H9 (cell line): ENCODE results near the gene GALNT17. TPM values are rescaled to one million over a fixed set of nuclear protein-coding genes. Genes with fewer than 3 reads are reported as not detected.

Experiments
- DNase-seq: peaks from one replicate; pipeline ENCODE4 v3.0.0-alpha.2; 2017
- H2AFZ ChIP-seq: one replicate; pipeline ENCODE4 v1.6.1; 2013; ENCODE audit warnings: mild to moderate bottlenecking, low read length, control low read depth, moderate library complexity
- H2AK5ac ChIP-seq: 2 replicates; pipeline ENCODE4 v1.6.1; 2013; ENCODE audit warnings: low read length, control low read depth, mixed read lengths; ENCODE audit not compliant: insufficient read length
- H2BK120ac ChIP-seq: one replicate; pipeline ENCODE4 v1.6.1; 2013; ENCODE audit warnings: low read depth, mild to moderate bottlenecking, low read length, control low read depth, inconsistent platforms; ENCODE audit not compliant: poor library complexity, severe bottlenecking
- H2BK12ac ChIP-seq: 2 replicates; pipeline ENCODE4 v1.6.1; 2013; ENCODE audit warnings: low read length, control low read depth, mixed read lengths, low read depth; ENCODE audit not compliant: insufficient read length
- H2BK15ac ChIP-seq: 2 replicates; pipeline ENCODE4 v1.6.1; 2013; ENCODE audit warnings: low read depth, low read length, control low read depth
- H2BK20ac ChIP-seq: one replicate; pipeline ENCODE4 v1.6.1; 2013; ENCODE audit warnings: low read depth, mild to moderate bottlenecking, low read length, control low read depth, inconsistent platforms; ENCODE audit not compliant: poor library complexity, severe bottlenecking
- H2BK5ac ChIP-seq: 2 replicates; pipeline ENCODE4 v1.6.1; 2013; ENCODE audit warnings: low read length, control low read depth, mixed read lengths; ENCODE audit not compliant: insufficient read length
- H3K14ac ChIP-seq: 2 replicates; pipeline ENCODE4 v1.6.1; 2013; ENCODE audit warnings: low read length, control low read depth; ENCODE audit not compliant: insufficient read depth
- H3K18ac ChIP-seq: 2 replicates; pipeline ENCODE4 v1.6.1; 2013; ENCODE audit warnings: low read depth, mild to moderate bottlenecking, mixed read lengths, low read length, control low read depth; ENCODE audit not compliant: insufficient read length
- H3K23ac ChIP-seq: 2 replicates; pipeline ENCODE4 v1.6.1; 2013; ENCODE audit warnings: low read length, control low read depth, mixed read lengths, low read depth; ENCODE audit not compliant: insufficient read length
- H3K23me2 ChIP-seq: 2 replicates; pipeline ENCODE4 v1.6.1; 2013; ENCODE audit warnings: low read depth, mild to moderate bottlenecking, mixed read lengths, low read length, control low read depth; ENCODE audit not compliant: insufficient read length, poor library complexity, severe bottlenecking
- H3K27ac ChIP-seq: 2 replicates; pipeline ENCODE4 v1.5.1; 2013; ENCODE audit warnings: low read length, control low read depth, mixed read lengths, low read depth; ENCODE audit not compliant: insufficient read length
- H3K27me3 ChIP-seq: 2 replicates; pipeline ENCODE4 v1.6.1; 2013; ENCODE audit warnings: low read length, control low read depth, inconsistent platforms; ENCODE audit not compliant: insufficient read depth
- H3K4ac ChIP-seq: 2 replicates; pipeline ENCODE4 v1.6.1; 2013; ENCODE audit warnings: low read depth, mild to moderate bottlenecking, control low read depth, inconsistent platforms, low read length, moderate library complexity
- H3K4me1 ChIP-seq: 2 replicates; pipeline ENCODE4 v1.6.1; 2013; ENCODE audit warnings: low read length, control low read depth, inconsistent platforms; ENCODE audit not compliant: insufficient read depth
- H3K4me2 ChIP-seq: 2 replicates; pipeline ENCODE4 v1.6.1; 2013; ENCODE audit warnings: low read length, control low read depth, mixed read lengths; ENCODE audit not compliant: insufficient read length, insufficient read depth
- H3K56ac ChIP-seq: 2 replicates; pipeline ENCODE4 v1.6.1; 2013; ENCODE audit warnings: low read depth, mild to moderate bottlenecking, mixed read lengths, low read length, control low read depth; ENCODE audit not compliant: insufficient read length
- H3K79me1 ChIP-seq: 2 replicates; pipeline ENCODE4 v1.6.1; 2013; ENCODE audit warnings: low read depth, mild to moderate bottlenecking, moderate library complexity, low read length, control low read depth, inconsistent platforms; ENCODE audit not compliant: insufficient read depth, poor library complexity, severe bottlenecking
- H3K79me2 ChIP-seq: 2 replicates; pipeline ENCODE4 v1.6.1; 2013; ENCODE audit warnings: low read length, control low read depth, inconsistent platforms; ENCODE audit not compliant: insufficient read depth
- H3K9ac ChIP-seq: 2 replicates; pipeline ENCODE4 v1.6.1; 2013; ENCODE audit warnings: low read length, control low read depth, mixed read lengths; ENCODE audit not compliant: insufficient read length; ENCODE audit errors: extremely low read depth
- H3K9me3 ChIP-seq: one replicate; pipeline ENCODE4 v1.6.1; 2013; ENCODE audit warnings: low read depth, low read length, inconsistent platforms; ENCODE audit not compliant: control insufficient read depth
- H3T11ph ChIP-seq: one replicate; pipeline ENCODE4 v1.6.1; 2013; ENCODE audit warnings: mild to moderate bottlenecking, low read length, control low read depth, inconsistent platforms
- H4K20me1 ChIP-seq: one replicate; pipeline ENCODE4 v1.6.1; 2013; ENCODE audit not compliant: control insufficient read depth, insufficient read length, insufficient read depth
- H4K5ac ChIP-seq: 2 replicates; pipeline ENCODE4 v1.6.1; 2013; ENCODE audit warnings: low read depth, mild to moderate bottlenecking, mixed read lengths, low read length, control low read depth; ENCODE audit not compliant: insufficient read length
- H4K8ac ChIP-seq: replicated peaks from 2 replicates; pipeline ENCODE4 v1.6.1; 2013; ENCODE audit warnings: low read length, control low read depth, mixed read lengths, low read depth; ENCODE audit not compliant: insufficient read length
- H4K91ac ChIP-seq: 2 replicates; pipeline ENCODE4 v1.6.1; 2013; ENCODE audit warnings: low read depth, mild to moderate bottlenecking, moderate library complexity, mixed read lengths, low read length, control low read depth; ENCODE audit not compliant: insufficient read length
- H3K27ac Mint-ChIP-seq, 3 experiments: 2 replicates in 2 of 3; 3 replicates in 1 of 3; pipeline ENCODE4 v1.8.0; 2020 to 2021; ENCODE audit warnings: mixed read lengths in 3 of 3, mild to moderate bottlenecking in 1 of 3, moderate library complexity in 1 of 3
- H3K27me3 Mint-ChIP-seq: 2 replicates; pipeline ENCODE4 v1.8.0; 2021; ENCODE audit warnings: low read depth, mild to moderate bottlenecking, moderate library complexity, mixed read lengths
- H3K36me3 Mint-ChIP-seq, 3 experiments: 2 replicates in 2 of 3; 3 replicates in 1 of 3; pipeline ENCODE4 v1.8.0; 2020 to 2021; ENCODE audit warnings: low read depth in 3 of 3, mixed read lengths in 3 of 3; ENCODE audit not compliant: insufficient read depth in 1 of 3
- H3K4me1 Mint-ChIP-seq, 2 experiments: 2 replicates each; pipeline ENCODE4 v1.8.0; 2020; ENCODE audit warnings: mixed read lengths in 2 of 2
- H3K4me3 Mint-ChIP-seq, 2 experiments: 2 replicates in 1 of 2; 3 replicates in 1 of 2; pipeline ENCODE4 v1.8.0; 2020 to 2021; ENCODE audit warnings: mild to moderate bottlenecking in 2 of 2, mixed read lengths in 2 of 2, moderate library complexity in 1 of 2
- H3K9me3 Mint-ChIP-seq, 2 experiments: 2 replicates in 1 of 2; 3 replicates in 1 of 2; pipeline ENCODE4 v1.8.0; 2020; ENCODE audit warnings: mild to moderate bottlenecking in 2 of 2, mixed read lengths in 2 of 2, moderate library complexity in 1 of 2
- WGBS: extraction: QIAGEN DNeasy Blood & Tissue Kit; methylation state at CpG from one replicate; pipeline ENCODE4 v1.1.7; 2013; ENCODE audit warnings: missing lambda C conversion rate, low lambda C conversion rate, mixed read lengths; ENCODE audit not compliant: insufficient read length; ENCODE audit errors: extremely low coverage; 5-methylcytosine and 5-hydroxymethylcytosine counted together
- total RNA-seq: library from RNA; stranded (reverse); gene quantifications from 2 replicates; pipeline ENCODE4 v1.2.1, GENCODE V29; 2021
- TF ChIP-seq, protein P1 (sequence below): fragments of 200-600 bp; sonication (generic); conservative IDR thresholded peaks from 3 replicates; pipeline ENCODE4 v1.8.0; 2021; ENCODE audit warnings: antibody characterized with exemption, mild to moderate bottlenecking

GALNT17 gene
- total RNA-seq, 1 experiment from 2014 or later, result 43.2 TPM

DNA sequence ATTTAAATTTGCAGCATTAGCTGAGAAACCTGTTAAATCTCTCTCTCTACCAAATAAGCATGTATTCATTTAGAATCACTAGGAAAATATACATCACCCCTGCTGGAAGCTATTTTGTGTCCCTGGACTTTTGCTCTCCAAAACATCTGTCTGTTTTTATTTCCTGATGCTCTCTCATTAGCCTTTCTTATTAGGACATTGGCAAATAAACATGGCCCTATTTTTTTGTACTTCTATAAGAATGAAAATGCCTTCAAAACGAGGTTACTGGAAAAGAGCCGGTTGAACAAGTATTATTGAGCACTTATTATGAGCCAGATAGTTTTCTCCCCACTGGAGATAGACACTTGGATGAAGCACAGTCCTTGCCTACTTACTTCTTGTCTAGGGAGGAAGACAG lies 206.9 kb downstream of the GALNT17 start:
- Histone ChIP-seq H3K4me1 (no peaks in the 10 kb centered on the region; the same call in 1 of the 2 replicates), H2AK5ac (no peak overlapping the region), H3K23me2 (no peaks in the 10 kb centered on the region), H3T11ph (no peak overlapping the region), H3K9ac (no peak overlapping the region), H2BK20ac (no peak overlapping the region), H4K20me1 (no peaks in the 10 kb centered on the region), H3K4ac (no peak overlapping the region), H3K14ac (no peak overlapping the region), H3K27me3 (no peaks in the 10 kb centered on the region), H3K23ac (no peak overlapping the region), H4K8ac (no peak overlapping the region), H4K91ac (no peak overlapping the region), H3K4me2 (no peak overlapping the region), H3K9me3 (no peaks in the 10 kb centered on the region), H3K79me1 (peaks cover 5% of the 10 kb centered on the region), H3K79me2 (peaks cover 9% of the 10 kb centered on the region), H2BK12ac (no peak overlapping the region), H2BK15ac (no peak overlapping the region), H2AFZ (no peak overlapping the region), H3K56ac (no peak overlapping the region), H3K18ac (no peak overlapping the region), H4K5ac (no peak overlapping the region), H3K27ac (no peak overlapping the region), H2BK5ac (no peak overlapping the region), H2BK120ac (no peak overlapping the region)
- TF ChIP-seq, protein P1, sequence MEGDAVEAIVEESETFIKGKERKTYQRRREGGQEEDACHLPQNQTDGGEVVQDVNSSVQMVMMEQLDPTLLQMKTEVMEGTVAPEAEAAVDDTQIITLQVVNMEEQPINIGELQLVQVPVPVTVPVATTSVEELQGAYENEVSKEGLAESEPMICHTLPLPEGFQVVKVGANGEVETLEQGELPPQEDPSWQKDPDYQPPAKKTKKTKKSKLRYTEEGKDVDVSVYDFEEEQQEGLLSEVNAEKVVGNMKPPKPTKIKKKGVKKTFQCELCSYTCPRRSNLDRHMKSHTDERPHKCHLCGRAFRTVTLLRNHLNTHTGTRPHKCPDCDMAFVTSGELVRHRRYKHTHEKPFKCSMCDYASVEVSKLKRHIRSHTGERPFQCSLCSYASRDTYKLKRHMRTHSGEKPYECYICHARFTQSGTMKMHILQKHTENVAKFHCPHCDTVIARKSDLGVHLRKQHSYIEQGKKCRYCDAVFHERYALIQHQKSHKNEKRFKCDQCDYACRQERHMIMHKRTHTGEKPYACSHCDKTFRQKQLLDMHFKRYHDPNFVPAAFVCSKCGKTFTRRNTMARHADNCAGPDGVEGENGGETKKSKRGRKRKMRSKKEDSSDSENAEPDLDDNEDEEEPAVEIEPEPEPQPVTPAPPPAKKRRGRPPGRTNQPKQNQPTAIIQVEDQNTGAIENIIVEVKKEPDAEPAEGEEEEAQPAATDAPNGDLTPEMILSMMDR, result no peak
- peaks cover 22 to 29% of the 10 kb centered on the region in 2 experiments for H3K4me1 Mint-ChIP-seq
- H3K9me3 Mint-ChIP-seq, result peaks cover 12 to 18% of the 10 kb centered on the region in 2 experiments
- H3K36me3 Mint-ChIP-seq, result peaks cover 46 to 62% (median 47%) of the 10 kb centered on the region in 3 experiments
- DNase-seq, result no peak
- H3K4me3 Mint-ChIP-seq, result no peak overlapping the region
- H3K27me3 Mint-ChIP-seq, result no peaks in the 10 kb centered on the region
- peak overlapping the region in 1 of 3 experiments; percentile 30; a peak in 2 of 7 replicates for H3K27ac Mint-ChIP-seq
- no CpG with 5 or more reads among the region's 2 CpGs for WGBS
